GM23248 (cell line): Measurements from ENCODE around the gene OR11A1. TPM values are rescaled to one million over a fixed set of nuclear protein-coding genes. Genes with fewer than 3 reads are reported as not detected.

ENCODE experiments used
- DNase-seq: peaks from one replicate; pipeline ENCODE4 v3.0.0-alpha.2; 2015
- H2AFZ ChIP-seq: fragments of 200-600 bp; sonication (generic); 2 replicates; pipeline ENCODE4 v1.6.1; 2016; ENCODE audit warnings: antibody characterized with exemption
- H3F3A ChIP-seq: fragments of 200-600 bp; sonication (generic); 2 replicates; pipeline ENCODE4 v1.6.1; 2016; ENCODE audit warnings: mild to moderate bottlenecking, antibody characterized with exemption, mixed run types; ENCODE audit not compliant: insufficient read depth
- H3K27ac ChIP-seq: fragments of 200-600 bp; sonication (generic); 2 replicates; pipeline ENCODE4 v1.5.1; 2016; ENCODE audit warnings: mild to moderate bottlenecking
- H3K27me3 ChIP-seq: fragments of 200-600 bp; sonication (generic); replicated peaks from 2 replicates; pipeline ENCODE4 v1.6.1; 2016; ENCODE audit warnings: mild to moderate bottlenecking; ENCODE audit not compliant: insufficient read depth
- H3K36me3 ChIP-seq: fragments of 200-600 bp; sonication (generic); 2 replicates; pipeline ENCODE4 v1.6.1; 2016; ENCODE audit warnings: low read depth, mild to moderate bottlenecking
- H3K4me1 ChIP-seq: fragments of 200-600 bp; sonication (generic); 2 replicates; pipeline ENCODE4 v1.6.1; 2016; ENCODE audit warnings: mild to moderate bottlenecking; ENCODE audit not compliant: insufficient read depth
- H3K4me2 ChIP-seq: fragments of 200-600 bp; sonication (generic); one replicate; pipeline ENCODE4 v1.6.1; 2016; ENCODE audit warnings: mild to moderate bottlenecking; ENCODE audit not compliant: unreplicated experiment
- H3K4me3 ChIP-seq: fragments of 200-600 bp; sonication (generic); 2 replicates; pipeline ENCODE4 v1.5.1; 2016; ENCODE audit warnings: mild to moderate bottlenecking
- H3K79me2 ChIP-seq: fragments of 200-600 bp; sonication (generic); 2 replicates; pipeline ENCODE4 v1.6.1; 2016; ENCODE audit warnings: mild to moderate bottlenecking; ENCODE audit not compliant: insufficient read depth
- H3K9ac ChIP-seq: fragments of 200-600 bp; sonication (generic); 2 replicates; pipeline ENCODE4 v1.6.1; 2016; ENCODE audit warnings: mild to moderate bottlenecking
- H3K9me2 ChIP-seq: fragments of 200-600 bp; sonication (generic); 2 replicates; pipeline ENCODE4 v1.6.1; 2016; ENCODE audit warnings: mixed run types, mild to moderate bottlenecking, moderate library complexity; ENCODE audit not compliant: insufficient read depth
- H3K9me3 ChIP-seq: fragments of 200-600 bp; sonication (generic); one replicate; pipeline ENCODE4 v1.6.1; 2017; ENCODE audit warnings: low read depth
- H4K20me1 ChIP-seq: fragments of 200-600 bp; sonication (generic); 2 replicates; pipeline ENCODE4 v1.6.0; 2016; ENCODE audit not compliant: insufficient read depth
- EZH2 ChIP-seq: fragments of 200-600 bp; sonication (generic); IDR thresholded peaks from 2 replicates; pipeline ENCODE4 v1.6.1; 2018; ENCODE audit warnings: antibody characterized with exemption, mild to moderate bottlenecking; ENCODE audit not compliant: insufficient read depth, poor library complexity, severe bottlenecking
- EZH2phosphoT487 ChIP-seq: fragments of 200-600 bp; sonication (generic); IDR thresholded peaks from 2 replicates; pipeline ENCODE4 v1.6.1; 2018; ENCODE audit warnings: antibody characterized with exemption, moderate library complexity, mild to moderate bottlenecking, low read depth; ENCODE audit not compliant: insufficient read depth
- WGBS, 2 experiments: methylation state at CpG; one replicate each; pipeline ENCODE4 v1.1.6; 2015 to 2017; ENCODE audit warnings: low lambda C conversion rate in 2 of 2, low coverage in 1 of 2; ENCODE audit errors: missing lambda C conversion rate in 2 of 2; 5-methylcytosine and 5-hydroxymethylcytosine counted together
- in situ Hi-C: fragments of 300-500 bp; cut with MboI; formaldehyde crosslinking; loops from 2 replicates; pipeline ENCODE4 v1.15.0; 2020
- polyA plus RNA-seq: library from polyadenylated mRNA; unstranded; fragments of >200 nt; fragmentation: Nextera tagmentation; extraction: Ambion mirVana; gene quantifications from 2 replicates; pipeline ENCODE4 v1.2.1, GENCODE V29; 2016
- total RNA-seq: library from RNA; depleted of rRNA; stranded (reverse); fragments of >200 nt; shearing (Covaris generic); gene quantifications from 2 replicates; pipeline ENCODE4 v1.2.3, GENCODE V29; 2014

OR11A1 gene
- total and polyA plus RNA-seq, 2 experiments from 2014 or later = not detected

DNA sequence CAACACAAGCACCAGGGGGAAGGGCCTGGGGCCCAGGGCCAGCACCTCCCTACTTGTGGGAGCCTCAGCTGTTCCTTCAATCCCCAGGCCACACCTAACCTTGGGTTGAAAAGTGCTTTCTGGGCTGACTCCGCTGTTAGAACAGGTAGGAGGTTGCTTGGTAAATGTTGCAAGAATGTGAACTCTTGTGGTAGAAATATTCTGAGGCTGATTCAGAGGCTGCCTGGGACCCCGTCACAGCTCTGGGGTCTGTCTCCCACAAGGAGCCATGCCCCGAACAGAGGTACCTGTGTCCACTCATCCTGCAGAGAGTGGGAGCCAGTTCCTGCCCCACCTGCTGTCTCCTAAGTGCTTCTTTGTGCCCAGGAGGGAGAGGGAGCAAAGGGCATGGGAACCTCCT is 45.3 kb upstream of the OR11A1 start:
- Histone ChIP-seq H3K4me2 (no peak overlapping the region), H3K4me3 (no peak overlapping the region), H3K9me2 (no peaks in the 10 kb centered on the region), H3K9me3 (no peaks in the 10 kb centered on the region), H3K4me1 (no peaks in the 10 kb centered on the region), H2AFZ (no peak overlapping the region), H3K27me3 (no peaks in the 10 kb centered on the region), H3K36me3 (no peaks in the 10 kb centered on the region), H3K9ac (no peak overlapping the region), H3K79me2 (no peaks in the 10 kb centered on the region), H3F3A (no peaks in the 10 kb centered on the region), H4K20me1 (no peaks in the 10 kb centered on the region), H3K27ac (no peak overlapping the region)
- 22 to 23% methylated on average over 3 of the region's 3 CpGs for WGBS, 2 experiments
- in situ Hi-C loops = no loop called here
- no peak for DNase-seq
- no peak for TF ChIP-seq EZH2phosphoT487
- TF ChIP-seq EZH2 = no peak

- no peaks in the 10 kb centered on the region for H3K27me3 ChIP-seq
- H3K36me3 ChIP-seq = no peaks in the 10 kb centered on the region
- TF ChIP-seq EZH2phosphoT487 (no peak), EZH2 (no peak)
- H3K9ac ChIP-seq = no peak overlapping the region
- H3K9me2 ChIP-seq = no peaks in the 10 kb centered on the region
- H2AFZ ChIP-seq = no peak overlapping the region
- no peak overlapping the region for H3K27ac ChIP-seq
- DNase-seq = no peak
- no peaks in the 10 kb centered on the region for H3F3A ChIP-seq
- no peaks in the 10 kb centered on the region for H3K79me2 ChIP-seq
- WGBS, 2 experiments = 52 to 57% methylated on average over 6 of the region's 6 CpGs
- H4K20me1 ChIP-seq = no peaks in the 10 kb centered on the region
- H3K4me1 ChIP-seq = no peaks in the 10 kb centered on the region
- in situ Hi-C loops = no loop called here
- H3K4me2 ChIP-seq = no peak overlapping the region
- no peak overlapping the region for H3K4me3 ChIP-seq
- no peaks in the 10 kb centered on the region for H3K9me3 ChIP-seq
Measured at GRCh38 chr6:29501106-29501505, 44.2 kb upstream of the OR11A1 start.

GRCh38 chr6:29500594-29500993 is 43.7 kb upstream of the OR11A1 start:
- H3K79me2 ChIP-seq = no peaks in the 10 kb centered on the region
- no peaks in the 10 kb centered on the region for H3F3A ChIP-seq
- WGBS, 2 experiments = 36 to 44% methylated on average over 8 of the region's 8 CpGs
- no peaks in the 10 kb centered on the region for H3K27me3 ChIP-seq
- H3K9ac ChIP-seq = no peak overlapping the region
- no peak for DNase-seq
- H4K20me1 ChIP-seq = no peaks in the 10 kb centered on the region
- no peaks in the 10 kb centered on the region for H3K9me2 ChIP-seq
- TF ChIP-seq EZH2phosphoT487 (no peak), EZH2 (no peak)
- no peaks in the 10 kb centered on the region for H3K9me3 ChIP-seq
- H2AFZ ChIP-seq = no peak overlapping the region
- H3K4me3 ChIP-seq = no peak overlapping the region
- no peaks in the 10 kb centered on the region for H3K36me3 ChIP-seq
- no peaks in the 10 kb centered on the region for H3K4me1 ChIP-seq
- H3K4me2 ChIP-seq = no peak overlapping the region
- in situ Hi-C loops = no loop called here
- H3K27ac ChIP-seq = no peak overlapping the region

DNA sequence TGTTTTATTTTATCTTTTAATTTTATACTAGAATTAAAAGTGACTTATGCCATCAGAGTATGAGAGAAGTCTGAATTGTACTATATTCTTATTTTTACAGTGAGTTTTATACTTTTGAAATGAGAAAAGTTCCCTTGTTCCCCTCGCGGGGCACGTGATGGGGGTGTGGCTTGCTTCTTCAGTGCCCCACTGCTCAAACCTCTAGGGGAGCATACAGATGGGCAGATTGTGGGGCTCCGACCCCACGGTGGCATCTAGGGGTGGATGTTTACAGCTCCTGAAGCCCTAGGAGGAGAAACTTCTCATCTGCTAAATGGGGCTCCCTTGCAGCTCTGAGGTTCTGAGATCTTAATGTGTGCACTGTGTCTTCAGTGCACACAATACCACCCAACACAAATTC is 42.8 kb upstream of the OR11A1 start:
- Histone ChIP-seq H4K20me1 (no peaks in the 10 kb centered on the region), H3K4me2 (no peak overlapping the region), H3K79me2 (no peaks in the 10 kb centered on the region), H3K4me1 (no peaks in the 10 kb centered on the region), H3K4me3 (no peak overlapping the region), H3F3A (no peaks in the 10 kb centered on the region), H3K27ac (no peak overlapping the region), H3K27me3 (no peaks in the 10 kb centered on the region), H2AFZ (no peak overlapping the region), H3K36me3 (no peaks in the 10 kb centered on the region), H3K9me3 (no peaks in the 10 kb centered on the region), H3K9ac (no peak overlapping the region), H3K9me2 (no peaks in the 10 kb centered on the region)
- 37 to 42% methylated on average over 5 of the region's 5 CpGs for WGBS, 2 experiments
- TF ChIP-seq EZH2phosphoT487 = no peak
- no peak for TF ChIP-seq EZH2
- no peak for DNase-seq
- in situ Hi-C loops = no loop called here

GRCh38 chr6:29496961-29497360 is 40.1 kb upstream of the OR11A1 start:
- TF ChIP-seq EZH2phosphoT487 (no peak), EZH2 (no peak)
- in situ Hi-C loops = no loop called here

More at GRCh38 chr6:29496961-29497360, 40.1 kb upstream of the OR11A1 start:
- no peaks in the 10 kb centered on the region for H3K9me2 ChIP-seq
- no peak overlapping the region for H3K9ac ChIP-seq
- H4K20me1 ChIP-seq = no peaks in the 10 kb centered on the region
- H3K4me1 ChIP-seq = no peaks in the 10 kb centered on the region
- H2AFZ ChIP-seq = no peak overlapping the region
- H3K9me3 ChIP-seq = no peaks in the 10 kb centered on the region
- H3K4me3 ChIP-seq = no peak overlapping the region
- no peaks in the 10 kb centered on the region for H3K36me3 ChIP-seq
- 19 to 22% methylated on average over 4 of the region's 4 CpGs for WGBS, 2 experiments
- no peaks in the 10 kb centered on the region for H3K27me3 ChIP-seq
- no peak overlapping the region for H3K27ac ChIP-seq
- no peak for DNase-seq
- no peaks in the 10 kb centered on the region for H3F3A ChIP-seq
- no peaks in the 10 kb centered on the region for H3K79me2 ChIP-seq
- no peak overlapping the region for H3K4me2 ChIP-seq
